GM21423 (cell line): ENCODE measurements around the gene SERPINA5.

Source experiments
- ATAC-seq: cut with Tn5 transposase; IDR thresholded peaks from one replicate; pipeline ENCODE4 v1.9.1; 2021; ENCODE audit warnings: mild to moderate bottlenecking, moderate library complexity; ENCODE audit not compliant: unreplicated experiment

Gene SERPINA5

GRCh38 chr14:94548999-94549985 is 31.9 kb upstream of the SERPINA5 start:
- ATAC-seq, result peak; percentile 69

DNA sequence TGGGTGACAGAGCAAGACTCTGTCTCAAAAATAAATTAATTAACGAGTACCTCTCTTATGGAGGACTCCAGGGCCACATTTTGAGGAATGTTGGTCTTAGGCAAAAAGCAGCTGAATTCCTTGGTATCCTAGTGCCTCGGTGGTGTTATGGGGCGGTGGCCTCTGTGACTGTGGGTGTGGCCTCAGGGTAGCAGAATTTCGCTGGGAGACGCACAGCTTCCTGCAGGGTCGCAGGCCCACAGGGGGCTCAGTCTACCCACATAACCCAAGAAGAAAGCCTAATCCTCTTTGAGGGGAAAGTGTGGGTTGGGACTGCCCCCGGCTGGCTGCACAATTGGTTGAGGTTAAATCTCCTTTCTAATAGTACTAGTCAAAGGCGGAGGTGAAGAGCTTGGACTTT is 31.2 kb upstream of the SERPINA5 start:
- no peak for ATAC-seq

GRCh38 chr14:94555991-94556390 is 25.2 kb upstream of the SERPINA5 start:
- ATAC-seq, result no peak

GRCh38 chr14:94557327-94557726 is 23.9 kb upstream of the SERPINA5 start:
- no peak for ATAC-seq

GRCh38 chr14:94558842-94559241 is 22.4 kb upstream of the SERPINA5 start:
- no peak for ATAC-seq

- ATAC-seq, result no peak
These were observed 21.5 kb upstream of the SERPINA5 start for GRCh38 chr14:94559638-94560290.

DNA sequence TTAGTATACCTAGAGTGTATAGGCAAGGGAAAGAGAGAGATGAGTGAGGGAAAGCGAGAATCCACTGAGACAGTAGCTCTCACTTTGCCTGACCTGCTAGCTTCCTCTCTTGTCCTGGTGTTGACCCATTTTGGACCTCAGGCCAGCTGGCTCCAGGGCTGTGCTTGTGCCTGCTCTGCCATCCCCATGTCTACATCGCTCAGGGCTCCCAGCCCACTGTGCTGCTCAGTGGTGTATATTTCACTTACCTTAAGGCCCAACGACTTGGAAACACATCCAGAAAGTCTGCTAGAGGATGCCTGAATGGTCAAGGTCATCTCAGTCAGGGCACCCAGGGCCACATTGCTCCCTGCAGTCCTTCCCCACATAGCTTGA is 20.9 kb upstream of the SERPINA5 start:
- no peak for ATAC-seq

DNA sequence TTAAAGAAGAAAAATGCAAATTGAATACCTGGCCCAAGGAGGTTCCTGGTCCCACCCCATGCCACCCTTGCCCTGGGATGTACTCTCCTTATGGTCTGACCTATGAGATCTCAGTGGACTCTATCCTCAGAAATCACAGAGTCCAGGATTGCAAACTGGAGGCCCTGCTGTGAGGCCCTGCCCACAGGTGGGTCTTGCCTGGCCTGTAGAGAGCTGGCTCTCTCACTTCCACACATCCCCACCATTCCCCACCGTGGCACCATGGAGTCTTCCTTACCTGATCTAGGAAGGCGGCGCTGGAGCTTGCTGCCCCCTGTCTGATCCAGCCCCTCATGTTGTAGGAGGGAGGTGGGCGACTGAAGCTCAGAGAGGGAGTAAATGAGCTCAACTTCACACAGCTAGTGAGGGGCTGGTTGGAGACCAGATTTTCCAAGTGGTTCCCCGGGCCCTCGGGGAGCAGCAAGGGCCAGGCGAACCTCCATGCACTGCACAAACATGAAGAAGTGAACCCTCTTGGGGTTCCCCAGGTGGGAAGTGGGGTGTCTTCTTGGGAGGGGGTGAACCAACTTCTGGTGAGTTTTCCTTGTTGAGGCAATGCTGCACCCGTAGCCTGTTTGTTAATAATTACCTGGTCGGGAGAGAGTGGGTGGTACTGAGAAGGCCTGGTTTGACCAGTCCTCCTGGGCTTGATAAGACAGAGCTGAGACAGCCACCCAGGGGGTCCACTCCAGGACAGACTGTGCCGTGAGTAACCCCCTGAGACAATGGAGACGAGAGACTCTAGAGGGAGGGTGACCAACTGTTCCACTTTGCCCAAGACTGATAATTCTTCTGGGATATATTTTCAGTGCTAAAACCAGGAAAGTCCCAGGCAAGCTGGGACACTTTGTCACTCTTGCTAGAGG is 20.2 kb upstream of the SERPINA5 start, which contains the start of gene SERPINA4:
Gene SERPINA4, plus strand, starts transcription at position 692 of the 905 bp plus-strand sequence. CDS start 2,041 bp downstream, outside the sequence.
- no peak for ATAC-seq

- no peak for ATAC-seq
These were observed 19.6 kb upstream of the SERPINA5 start for GRCh38 chr14:94561656-94562010.

DNA sequence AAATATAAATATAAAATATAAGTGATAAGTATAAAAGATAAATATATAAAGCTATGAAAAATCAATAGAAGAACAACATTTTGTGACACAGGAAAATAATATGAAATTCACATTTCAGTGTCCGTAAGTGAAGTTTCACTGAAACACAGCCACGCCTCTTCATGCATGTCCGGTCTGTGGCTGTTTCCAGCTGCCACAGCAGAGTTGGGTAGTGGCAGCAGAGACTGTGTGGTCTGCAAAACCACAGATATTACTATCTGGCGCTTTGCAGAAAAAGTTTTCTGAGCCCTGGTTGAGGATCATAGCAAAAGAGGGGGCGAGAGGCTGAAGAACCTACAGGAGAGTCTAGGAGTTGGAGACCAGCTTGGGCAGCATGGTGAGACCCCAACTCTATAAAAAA is 19.2 kb upstream of the SERPINA5 start:
- ATAC-seq, result no peak

DNA sequence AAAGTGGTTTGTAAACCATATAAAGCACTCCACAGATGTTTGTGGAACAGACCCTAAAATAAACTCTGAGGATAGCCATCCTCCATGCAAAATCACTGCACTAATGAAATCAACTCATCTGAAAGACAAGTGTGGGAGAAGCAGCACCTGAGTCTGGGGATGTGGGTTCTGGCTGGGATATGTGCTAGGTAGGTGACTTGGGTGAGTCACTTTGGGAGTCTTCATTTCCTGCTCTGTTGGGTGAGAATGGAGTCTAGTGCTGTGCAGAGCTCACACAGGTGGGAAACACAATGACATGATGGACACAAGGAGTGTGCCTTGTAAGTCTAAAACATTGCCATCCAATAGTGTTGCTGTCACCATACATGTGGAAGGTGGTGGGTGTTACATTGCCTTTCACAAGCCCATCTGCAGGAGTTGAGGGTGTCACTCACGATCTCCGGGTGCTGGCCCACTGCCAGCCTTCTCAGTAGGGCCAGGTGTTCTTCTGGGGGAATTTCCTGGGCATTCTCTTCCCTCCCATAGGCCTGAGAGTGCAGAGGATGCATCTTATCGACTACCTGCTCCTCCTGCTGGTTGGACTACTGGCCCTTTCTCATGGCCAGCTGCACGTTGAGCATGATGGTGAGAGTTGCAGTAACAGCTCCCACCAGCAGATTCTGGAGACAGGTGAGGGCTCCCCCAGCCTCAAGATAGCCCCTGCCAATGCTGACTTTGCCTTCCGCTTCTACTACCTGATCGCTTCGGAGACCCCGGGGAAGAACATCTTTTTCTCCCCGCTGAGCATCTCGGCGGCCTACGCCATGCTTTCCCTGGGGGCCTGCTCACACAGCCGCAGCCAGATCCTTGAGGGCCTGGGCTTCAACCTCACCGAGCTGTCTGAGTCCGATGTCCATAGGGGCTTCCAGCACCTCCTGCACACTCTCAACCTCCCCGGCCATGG is 18.0 kb upstream of the SERPINA5 start:
- ATAC-seq, result no peak

- no peak for ATAC-seq
These were observed 16.8 kb upstream of the SERPINA5 start for GRCh38 chr14:94564381-94564780.

DNA sequence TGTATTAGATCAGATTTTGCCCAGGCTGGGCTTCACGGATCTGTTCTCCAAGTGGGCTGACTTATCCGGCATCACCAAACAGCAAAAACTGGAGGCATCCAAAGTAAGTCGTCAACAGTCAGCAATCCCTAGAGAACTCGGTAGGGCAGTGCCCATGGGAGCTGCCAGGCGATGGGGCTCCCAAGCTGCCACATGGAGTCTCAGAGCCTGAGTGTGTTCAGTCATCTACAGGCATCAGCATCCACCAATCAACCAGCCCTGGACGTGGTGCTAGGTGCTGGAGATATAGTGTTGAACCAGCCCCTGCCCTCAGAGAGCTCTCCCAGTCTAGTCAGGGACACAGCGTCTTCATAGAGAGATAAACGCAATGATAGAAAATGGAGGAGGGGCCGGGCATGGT is 13.0 kb upstream of the SERPINA5 start:
- no peak for ATAC-seq

GRCh38 chr14:94569381-94570001 is 11.7 kb upstream of the SERPINA5 start:
- ATAC-seq, result no peak

DNA sequence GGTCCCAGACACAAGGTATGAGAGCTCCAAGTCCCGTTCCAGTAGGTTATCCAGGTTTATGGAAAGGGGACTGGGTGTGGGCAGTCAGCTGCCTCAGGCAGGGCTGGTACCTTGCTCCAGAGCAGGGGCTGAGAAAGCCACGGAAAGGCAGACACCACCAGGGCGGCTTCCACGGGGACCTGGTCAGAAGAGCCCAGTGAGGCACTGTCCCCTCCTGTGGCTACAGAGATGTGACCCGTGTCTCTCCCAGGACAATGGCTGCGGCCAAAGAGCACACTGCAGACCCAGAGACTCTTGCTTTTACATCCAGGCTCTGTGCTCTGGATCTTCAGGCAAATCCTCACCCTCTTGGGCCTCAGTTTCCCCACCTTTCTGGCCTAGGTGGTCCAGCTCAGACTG is 11.2 kb upstream of the SERPINA5 start:
- ATAC-seq, result no peak

GRCh38 chr14:94570440-94570839 is 10.8 kb upstream of the SERPINA5 start:
- ATAC-seq, result no peak

DNA sequence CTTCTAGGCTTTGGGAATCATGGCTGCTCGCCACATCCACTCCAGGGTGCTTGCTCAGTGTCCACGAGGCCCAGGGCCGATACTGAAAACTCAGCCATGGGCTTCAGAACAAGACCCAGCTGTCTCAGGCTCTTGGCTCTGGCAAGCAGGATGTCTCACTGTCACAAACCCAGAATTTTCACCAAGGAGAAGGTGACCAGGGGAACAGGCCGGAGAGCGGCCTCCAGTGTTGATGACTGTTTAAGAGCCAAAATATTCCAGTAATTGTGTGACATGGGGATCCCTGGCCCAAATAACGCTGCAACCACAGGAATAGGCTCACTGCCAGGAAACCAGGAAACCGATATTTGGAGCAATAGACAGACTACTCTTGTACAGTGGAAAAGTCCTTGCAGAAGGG is 9.8 kb upstream of the SERPINA5 start:
- no peak for ATAC-seq

- no peak for ATAC-seq
These were observed 9.3 kb upstream of the SERPINA5 start for GRCh38 chr14:94571950-94572349.

DNA sequence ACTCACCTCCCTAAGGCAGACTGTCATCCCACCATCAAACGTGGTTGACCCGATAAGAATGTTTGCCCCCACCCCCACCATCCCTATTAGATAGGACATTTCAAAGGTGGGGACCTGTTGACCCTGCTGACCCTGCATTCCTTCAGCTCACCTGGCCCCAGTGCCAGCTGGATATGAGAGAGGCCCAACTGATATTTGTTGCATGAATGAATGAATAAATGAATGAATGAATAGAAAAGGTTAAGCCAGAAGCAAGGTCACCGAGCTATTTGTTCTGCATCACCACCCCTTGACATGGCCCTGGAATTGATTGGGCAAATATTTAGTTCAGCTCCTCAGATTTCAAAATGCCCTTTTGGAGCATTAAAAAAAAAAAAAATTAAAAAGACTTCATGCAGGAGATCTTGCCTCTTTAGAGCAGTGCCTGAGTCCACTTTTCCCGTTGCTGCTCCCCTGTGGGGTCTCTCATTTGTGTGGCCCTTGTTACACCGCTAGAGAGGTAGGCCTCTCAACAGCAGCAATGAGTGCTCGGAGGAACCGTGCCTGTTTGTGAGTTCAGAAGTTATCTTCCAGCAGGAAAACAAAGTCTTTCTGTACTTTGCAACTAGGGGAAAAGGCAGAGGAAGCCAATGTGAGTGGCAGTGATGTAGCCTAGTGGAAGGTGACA is 8.5 kb upstream of the SERPINA5 start:
- no peak for ATAC-seq
